Activated CD8-positive, alpha-beta memory T cell treated with anti-CD3 and anti-CD28 coated beads for 48 hours (primary cell): ENCODE measurements around the gene KNDC1.
A peak's percentile ranks its signal among the peaks of the same experiment; 100 is the strongest.

Experiments
- DNase-seq, 3 experiments: peaks; one replicate each; pipeline ENCODE4 v3.0.0-alpha.2; 2020; ENCODE audit warnings: low read depth in 2 of 3, low spot score in 2 of 3

Gene KNDC1

GRCh38 chr10:133272301-133272963, 112.4 kb downstream of the KNDC1 start:
- DNase-seq, result no peak

GRCh38 chr10:133272964-133273420, 113.0 kb downstream of the KNDC1 start:
- DNase-seq, result no peak

GRCh38 chr10:133273534-133274143, 113.6 kb downstream of the KNDC1 start:
- no peak for DNase-seq

GRCh38 chr10:133274751-133275683, 115.0 kb downstream of the KNDC1 start:
- DNase-seq, result peak in 2 of 3 experiments; percentile 65 to 73

GRCh38 chr10:133275684-133276092, 115.7 kb downstream of the KNDC1 start:
- peak in 1 of 3 experiments; percentile 35 for DNase-seq
